HepG2 (cell line): ENCODE data around the gene IQCK. TPM values are rescaled to one million over a fixed set of nuclear protein-coding genes. Genes with fewer than 3 reads are reported as not detected.

Experiments used
- ATM ChIP-seq: fragments of 450-650 bp; IDR thresholded peaks from 2 replicates; pipeline ENCODE4 v1.7.1; 2017; ENCODE audit warnings: mild to moderate bottlenecking, borderline replicate concordance
- EZH2 ChIP-seq: conservative IDR thresholded peaks from 2 replicates; pipeline ENCODE4 v1.6.1; 2012; ENCODE audit warnings: mild to moderate bottlenecking, low read depth, low read length, moderate library complexity
- HNRNPH1 ChIP-seq: fragments of 200-400 bp; formaldehyde crosslinking; optimal IDR thresholded peaks from 2 replicates; pipeline ENCODE3; 2017; ENCODE audit warnings: mild to moderate bottlenecking, low read depth, low read length
- JUNB ChIP-seq: sonication (generic); formaldehyde crosslinking; IDR thresholded peaks from 2 replicates; pipeline ENCODE4 v1.8.0; 2022; ENCODE audit warnings: missing genetic modification reagents, mild to moderate bottlenecking, borderline replicate concordance
- KDM6A ChIP-seq: IDR thresholded peaks from 2 replicates; pipeline ENCODE4 v1.6.1; 2016; ENCODE audit warnings: low read depth
- NONO ChIP-seq, 2 experiments: fragments of 450-650 bp in 1 of 2; sonication (generic) in 1 of 2; formaldehyde crosslinking in 1 of 2; IDR thresholded peaks in 1 of 2; conservative IDR thresholded peaks in 1 of 2; 2 replicates each; pipeline versions ENCODE4 v1.6.1 to v1.8.0; 2017 to 2022; ENCODE audit warnings: mild to moderate bottlenecking in 1 of 2, missing genetic modification reagents in 1 of 2, moderate library complexity in 1 of 2
- RARA ChIP-seq: IDR thresholded peaks from 2 replicates; pipeline ENCODE4 v1.6.1; 2016; ENCODE audit warnings: missing genetic modification reagents, missing compliant biosample characterization
- RELA ChIP-seq: sonication (generic); formaldehyde crosslinking; IDR thresholded peaks from 2 replicates; pipeline ENCODE4 v1.4.0; 2020; ENCODE audit warnings: missing genetic modification reagents
- RFX5 ChIP-seq: IDR thresholded peaks from 2 replicates; pipeline ENCODE4 v1.6.1; 2011; ENCODE audit warnings: low read depth, low read length, improper control_type of control experiment
- SAFB2 ChIP-seq: sonication (generic); formaldehyde crosslinking; IDR thresholded peaks from 2 replicates; pipeline ENCODE4 v1.5.1; 2020; ENCODE audit warnings: missing genetic modification reagents, low read depth, mild to moderate bottlenecking, borderline replicate concordance
- TEAD3 ChIP-seq: optimal IDR thresholded peaks from 2 replicates; pipeline ENCODE3; 2016; ENCODE audit warnings: borderline replicate concordance
- ZFP36L2 ChIP-seq: sonication (generic); formaldehyde crosslinking; IDR thresholded peaks from 2 replicates; pipeline ENCODE4 v1.4.0; 2020; ENCODE audit warnings: missing genetic modification reagents
- ZFY ChIP-seq: sonication (generic); formaldehyde crosslinking; IDR thresholded peaks from 2 replicates; pipeline ENCODE4 v1.4.0; 2020; ENCODE audit warnings: missing genetic modification reagents
- ZNF235 ChIP-seq: sonication (generic); formaldehyde crosslinking; IDR thresholded peaks from 2 replicates; pipeline ENCODE4 v1.8.1; 2023; ENCODE audit warnings: mild to moderate bottlenecking, missing genetic modification reagents, borderline replicate concordance
- ZNF816 ChIP-seq: sonication (generic); formaldehyde crosslinking; IDR thresholded peaks from 2 replicates; pipeline ENCODE4 v1.8.0; 2022; ENCODE audit warnings: missing genetic modification reagents, mild to moderate bottlenecking, borderline replicate concordance
- polyA plus RNA-seq, 8 experiments: library from polyadenylated mRNA; depleted of rRNA in 3 of 8; stranded (reverse) in 7 of 8; unstranded in 1 of 8; fragments of >200 nt; fragmentation: Illumina TruSeq in 4 of 8; extraction: Trizol in 4 of 8; gene quantifications; 2 replicates each; pipeline versions ENCODE4 v1.2.1 to v1.2.3, GENCODE V29; 2011 to 2016; ENCODE audit warnings: low read depth in 4 of 8, missing spikeins in 1 of 8, mixed read lengths in 1 of 8; ENCODE audit not compliant: insufficient read depth in 1 of 8
- total RNA-seq, 5 experiments: library from RNA; depleted of rRNA; stranded (reverse); fragments of >200 nt; fragmentation: Illumina TruSeq; extraction: Trizol; gene quantifications; 2 replicates each; pipeline ENCODE4 v1.2.3, GENCODE V29; 2016; ENCODE audit warnings: low read depth in 1 of 5
- TF ChIP-seq, protein P1 (sequence below): sonication (generic); formaldehyde crosslinking; IDR thresholded peaks from 2 replicates; pipeline ENCODE4 v1.5.0; 2020; ENCODE audit warnings: missing genetic modification reagents
- TF ChIP-seq, protein P2 (sequence below): sonication (generic); formaldehyde crosslinking; IDR thresholded peaks from 2 replicates; pipeline ENCODE4 v1.4.0; 2020; ENCODE audit warnings: missing genetic modification reagents
- TF ChIP-seq, protein P3 (sequence below): sonication (generic); formaldehyde crosslinking; IDR thresholded peaks from 2 replicates; pipeline ENCODE4 v1.4.0; 2020; ENCODE audit warnings: missing genetic modification reagents
- TF ChIP-seq, protein P4 (sequence below): sonication (generic); formaldehyde crosslinking; IDR thresholded peaks from 2 replicates; pipeline ENCODE4 v1.4.0; 2020; ENCODE audit warnings: low read depth, mild to moderate bottlenecking, missing genetic modification reagents

The IQCK gene
- total and polyA plus RNA-seq, 2 of the 13 experiments (the other 11 are each of a cell fraction or from before 2014, with no cell fraction given) = 5.1 to 7.3 TPM

DNA sequence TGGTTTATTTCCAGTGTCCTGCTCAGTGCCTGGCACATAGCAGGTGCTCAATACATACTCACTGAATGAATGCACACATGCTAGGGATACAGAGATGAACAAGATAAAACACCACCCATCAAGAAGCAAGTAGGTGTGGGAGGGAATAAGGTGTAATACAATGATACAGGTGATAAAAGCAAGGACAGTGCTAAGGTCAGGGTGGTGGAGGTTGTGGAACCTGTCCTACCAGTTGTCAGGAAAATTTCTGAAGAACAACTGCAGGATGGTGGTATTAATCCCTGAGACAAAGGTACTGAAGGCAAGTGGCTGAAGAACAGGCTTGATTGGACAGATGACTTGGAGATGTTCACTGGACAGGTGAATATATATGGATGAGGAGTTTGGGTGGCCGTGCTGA is 1.9 kb upstream of the IQCK start (continued):
- TF ChIP-seq TEAD3 (no peak), JUNB (CRISPR knock-in tag) (peak; percentile 53; the same call in 1 of the 2 replicates), SAFB2 (no peak), NONO (IDR thresholded peaks at IDR 0.05) (no peak), NONO (CRISPR knock-in tag; conservative IDR thresholded peaks at IDR 0.05) (0 out of 2 replicates have a peak, but pooled peaks have one; percentile 25), ZFP36L2 (no peak), KDM6A (no peak), ATM (no peak), HNRNPH1 (no peak), EZH2 (no peak), RELA (CRISPR knock-in tag) (no peak), RFX5 (no peak), ZFY (CRISPR knock-in tag) (0 out of 2 replicates have a peak, but pooled peaks have one; percentile 9), ZNF235 (CRISPR knock-in tag) (no peak), RARA (CRISPR knock-in tag) (no peak), ZNF816 (CRISPR knock-in tag) (no peak)
- TF ChIP-seq, protein P1, sequence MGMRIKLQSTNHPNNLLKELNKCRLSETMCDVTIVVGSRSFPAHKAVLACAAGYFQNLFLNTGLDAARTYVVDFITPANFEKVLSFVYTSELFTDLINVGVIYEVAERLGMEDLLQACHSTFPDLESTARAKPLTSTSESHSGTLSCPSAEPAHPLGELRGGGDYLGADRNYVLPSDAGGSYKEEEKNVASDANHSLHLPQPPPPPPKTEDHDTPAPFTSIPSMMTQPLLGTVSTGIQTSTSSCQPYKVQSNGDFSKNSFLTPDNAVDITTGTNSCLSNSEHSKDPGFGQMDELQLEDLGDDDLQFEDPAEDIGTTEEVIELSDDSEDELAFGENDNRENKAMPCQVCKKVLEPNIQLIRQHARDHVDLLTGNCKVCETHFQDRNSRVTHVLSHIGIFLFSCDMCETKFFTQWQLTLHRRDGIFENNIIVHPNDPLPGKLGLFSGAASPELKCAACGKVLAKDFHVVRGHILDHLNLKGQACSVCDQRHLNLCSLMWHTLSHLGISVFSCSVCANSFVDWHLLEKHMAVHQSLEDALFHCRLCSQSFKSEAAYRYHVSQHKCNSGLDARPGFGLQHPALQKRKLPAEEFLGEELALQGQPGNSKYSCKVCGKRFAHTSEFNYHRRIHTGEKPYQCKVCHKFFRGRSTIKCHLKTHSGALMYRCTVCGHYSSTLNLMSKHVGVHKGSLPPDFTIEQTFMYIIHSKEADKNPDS (CRISPR knock-in tag) = 0 out of 2 replicates have a peak, but pooled peaks have one; percentile 26
- TF ChIP-seq, protein P2, sequence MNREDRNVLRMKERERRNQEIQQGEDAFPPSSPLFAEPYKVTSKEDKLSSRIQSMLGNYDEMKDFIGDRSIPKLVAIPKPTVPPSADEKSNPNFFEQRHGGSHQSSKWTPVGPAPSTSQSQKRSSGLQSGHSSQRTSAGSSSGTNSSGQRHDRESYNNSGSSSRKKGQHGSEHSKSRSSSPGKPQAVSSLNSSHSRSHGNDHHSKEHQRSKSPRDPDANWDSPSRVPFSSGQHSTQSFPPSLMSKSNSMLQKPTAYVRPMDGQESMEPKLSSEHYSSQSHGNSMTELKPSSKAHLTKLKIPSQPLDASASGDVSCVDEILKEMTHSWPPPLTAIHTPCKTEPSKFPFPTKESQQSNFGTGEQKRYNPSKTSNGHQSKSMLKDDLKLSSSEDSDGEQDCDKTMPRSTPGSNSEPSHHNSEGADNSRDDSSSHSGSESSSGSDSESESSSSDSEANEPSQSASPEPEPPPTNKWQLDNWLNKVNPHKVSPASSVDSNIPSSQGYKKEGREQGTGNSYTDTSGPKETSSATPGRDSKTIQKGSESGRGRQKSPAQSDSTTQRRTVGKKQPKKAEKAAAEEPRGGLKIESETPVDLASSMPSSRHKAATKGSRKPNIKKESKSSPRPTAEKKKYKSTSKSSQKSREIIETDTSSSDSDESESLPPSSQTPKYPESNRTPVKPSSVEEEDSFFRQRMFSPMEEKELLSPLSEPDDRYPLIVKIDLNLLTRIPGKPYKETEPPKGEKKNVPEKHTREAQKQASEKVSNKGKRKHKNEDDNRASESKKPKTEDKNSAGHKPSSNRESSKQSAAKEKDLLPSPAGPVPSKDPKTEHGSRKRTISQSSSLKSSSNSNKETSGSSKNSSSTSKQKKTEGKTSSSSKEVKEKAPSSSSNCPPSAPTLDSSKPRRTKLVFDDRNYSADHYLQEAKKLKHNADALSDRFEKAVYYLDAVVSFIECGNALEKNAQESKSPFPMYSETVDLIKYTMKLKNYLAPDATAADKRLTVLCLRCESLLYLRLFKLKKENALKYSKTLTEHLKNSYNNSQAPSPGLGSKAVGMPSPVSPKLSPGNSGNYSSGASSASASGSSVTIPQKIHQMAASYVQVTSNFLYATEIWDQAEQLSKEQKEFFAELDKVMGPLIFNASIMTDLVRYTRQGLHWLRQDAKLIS (CRISPR knock-in tag) = no peak
- TF ChIP-seq, protein P3, sequence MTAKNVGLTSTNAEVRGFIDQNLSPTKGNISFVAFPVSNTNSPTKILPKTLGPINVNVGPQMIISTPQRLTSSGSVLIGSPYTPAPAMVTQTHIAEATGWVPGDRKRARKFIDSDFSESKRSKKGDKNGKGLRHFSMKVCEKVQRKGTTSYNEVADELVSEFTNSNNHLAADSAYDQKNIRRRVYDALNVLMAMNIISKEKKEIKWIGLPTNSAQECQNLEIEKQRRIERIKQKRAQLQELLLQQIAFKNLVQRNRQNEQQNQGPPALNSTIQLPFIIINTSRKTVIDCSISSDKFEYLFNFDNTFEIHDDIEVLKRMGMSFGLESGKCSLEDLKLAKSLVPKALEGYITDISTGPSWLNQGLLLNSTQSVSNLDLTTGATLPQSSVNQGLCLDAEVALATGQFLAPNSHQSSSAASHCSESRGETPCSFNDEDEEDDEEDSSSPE (CRISPR knock-in tag) = no peak
- TF ChIP-seq, protein P4, sequence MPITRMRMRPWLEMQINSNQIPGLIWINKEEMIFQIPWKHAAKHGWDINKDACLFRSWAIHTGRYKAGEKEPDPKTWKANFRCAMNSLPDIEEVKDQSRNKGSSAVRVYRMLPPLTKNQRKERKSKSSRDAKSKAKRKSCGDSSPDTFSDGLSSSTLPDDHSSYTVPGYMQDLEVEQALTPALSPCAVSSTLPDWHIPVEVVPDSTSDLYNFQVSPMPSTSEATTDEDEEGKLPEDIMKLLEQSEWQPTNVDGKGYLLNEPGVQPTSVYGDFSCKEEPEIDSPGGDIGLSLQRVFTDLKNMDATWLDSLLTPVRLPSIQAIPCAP (CRISPR knock-in tag) = no peak
